ENCODE measurements around the gene VPREB3. TPM values are rescaled to one million over a fixed set of nuclear protein-coding genes. Genes with fewer than 3 reads are reported as not detected.

The VPREB3 gene
- total RNA-seq, 1 donor from 2014 or later, result not detected

DNA sequence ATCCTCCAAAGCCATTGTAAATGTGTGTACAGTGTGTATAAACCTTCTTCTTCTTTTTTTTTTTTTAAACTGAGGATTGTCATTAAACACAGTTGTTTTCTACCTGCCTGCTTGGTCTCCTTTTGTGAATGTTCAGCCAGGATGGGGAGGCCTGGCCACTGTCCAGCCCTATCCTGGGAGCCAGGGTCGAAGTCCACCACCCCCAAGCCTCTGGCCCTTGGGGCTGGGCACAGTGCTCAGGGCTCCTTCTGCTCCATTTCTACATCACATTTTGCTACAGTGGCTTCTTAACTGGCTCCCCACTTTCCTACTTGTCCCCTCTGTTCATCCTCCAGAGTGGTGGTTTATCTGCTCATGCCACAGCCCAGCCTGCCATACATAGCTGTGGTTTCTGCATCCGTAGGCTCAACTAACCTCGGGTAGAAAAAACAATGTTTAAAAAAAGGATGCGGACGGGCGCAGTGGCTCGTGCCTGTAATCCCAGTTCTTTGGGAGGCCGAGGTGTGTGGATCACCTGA, 30.0 kb upstream of the VPREB3 start:
- H4K20me1 ChIP-seq (ENCODE audit: low read depth), result peaks cover 20% of the 10 kb centered on the region
- H3K9me3 ChIP-seq (ENCODE audit: low read depth), result no peaks in the 10 kb centered on the region
- Mint-ChIP-seq H3K27ac (no peak overlapping the region), H3K27me3 (ENCODE audit: insufficient read depth, low read depth) (peaks cover 4% of the 10 kb centered on the region), H3K4me3 (no peak overlapping the region), H3K4me1 (peaks cover 26% of the 10 kb centered on the region), H3K36me3 (peaks cover under 1% of the 10 kb centered on the region), H3K9me3 (no peaks in the 10 kb centered on the region)
- H3K9ac ChIP-seq, result no peak overlapping the region
- H3K4me3 ChIP-seq, result no peak overlapping the region
- H3F3A ChIP-seq (ENCODE audit: low read depth), result peaks cover 16% of the 10 kb centered on the region
- peaks cover 21% of the 10 kb centered on the region for H3K4me1 ChIP-seq
- TF ChIP-seq, protein P1, sequence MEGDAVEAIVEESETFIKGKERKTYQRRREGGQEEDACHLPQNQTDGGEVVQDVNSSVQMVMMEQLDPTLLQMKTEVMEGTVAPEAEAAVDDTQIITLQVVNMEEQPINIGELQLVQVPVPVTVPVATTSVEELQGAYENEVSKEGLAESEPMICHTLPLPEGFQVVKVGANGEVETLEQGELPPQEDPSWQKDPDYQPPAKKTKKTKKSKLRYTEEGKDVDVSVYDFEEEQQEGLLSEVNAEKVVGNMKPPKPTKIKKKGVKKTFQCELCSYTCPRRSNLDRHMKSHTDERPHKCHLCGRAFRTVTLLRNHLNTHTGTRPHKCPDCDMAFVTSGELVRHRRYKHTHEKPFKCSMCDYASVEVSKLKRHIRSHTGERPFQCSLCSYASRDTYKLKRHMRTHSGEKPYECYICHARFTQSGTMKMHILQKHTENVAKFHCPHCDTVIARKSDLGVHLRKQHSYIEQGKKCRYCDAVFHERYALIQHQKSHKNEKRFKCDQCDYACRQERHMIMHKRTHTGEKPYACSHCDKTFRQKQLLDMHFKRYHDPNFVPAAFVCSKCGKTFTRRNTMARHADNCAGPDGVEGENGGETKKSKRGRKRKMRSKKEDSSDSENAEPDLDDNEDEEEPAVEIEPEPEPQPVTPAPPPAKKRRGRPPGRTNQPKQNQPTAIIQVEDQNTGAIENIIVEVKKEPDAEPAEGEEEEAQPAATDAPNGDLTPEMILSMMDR (IDR thresholded peaks at IDR 0.05), result no peak
- TF ChIP-seq EZH2 (IDR thresholded peaks at IDR 0.05) (no peak), EZH2phosphoT487 (IDR thresholded peaks at IDR 0.05) (no peak)
- no peak for DNase-seq (ENCODE audit: low spot score)
- no peak overlapping the region for H3K4me2 ChIP-seq
- H3K27me3 ChIP-seq, result no peaks in the 10 kb centered on the region
- H3K27ac ChIP-seq, result no peak overlapping the region
- H3K79me2 ChIP-seq (ENCODE audit: low read depth), result peaks cover 20% of the 10 kb centered on the region
- no peaks in the 10 kb centered on the region for H3K36me3 ChIP-seq
- H2AFZ ChIP-seq (replicated peaks), result no peak overlapping the region

DNA sequence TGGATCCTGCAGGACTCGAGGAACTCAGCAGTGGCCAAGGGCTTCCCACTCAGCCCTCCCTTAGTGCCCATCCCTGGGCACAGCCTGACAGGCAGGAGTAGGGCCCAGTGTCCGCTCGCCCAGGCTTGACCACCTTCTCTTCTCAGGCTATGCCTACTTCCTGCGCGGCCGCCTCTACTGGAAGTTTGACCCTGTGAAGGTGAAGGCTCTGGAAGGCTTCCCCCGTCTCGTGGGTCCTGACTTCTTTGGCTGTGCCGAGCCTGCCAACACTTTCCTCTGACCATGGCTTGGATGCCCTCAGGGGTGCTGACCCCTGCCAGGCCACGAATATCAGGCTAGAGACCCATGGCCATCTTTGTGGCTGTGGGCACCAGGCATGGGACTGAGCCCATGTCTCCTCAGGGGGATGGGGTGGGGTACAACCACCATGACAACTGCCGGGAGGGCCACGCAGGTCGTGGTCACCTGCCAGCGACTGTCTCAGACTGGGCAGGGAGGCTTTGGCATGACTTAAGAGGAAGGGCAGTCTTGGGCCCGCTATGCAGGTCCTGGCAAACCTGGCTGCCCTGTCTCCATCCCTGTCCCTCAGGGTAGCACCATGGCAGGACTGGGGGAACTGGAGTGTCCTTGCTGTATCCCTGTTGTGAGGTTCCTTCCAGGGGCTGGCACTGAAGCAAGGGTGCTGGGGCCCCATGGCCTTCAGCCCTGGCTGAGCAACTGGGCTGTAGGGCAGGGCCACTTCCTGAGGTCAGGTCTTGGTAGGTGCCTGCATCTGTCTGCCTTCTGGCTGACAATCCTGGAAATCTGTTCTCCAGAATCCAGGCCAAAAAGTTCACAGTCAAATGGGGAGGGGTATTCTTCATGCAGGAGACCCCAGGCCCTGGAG, 29.3 kb upstream of the VPREB3 start:
- Histone ChIP-seq H2AFZ (replicated peaks) (no peak overlapping the region), H3K4me3 (no peak overlapping the region), H3K9me3 (ENCODE audit: low read depth) (no peaks in the 10 kb centered on the region), H3K9ac (no peak overlapping the region), H4K20me1 (ENCODE audit: low read depth) (peaks cover 12% of the 10 kb centered on the region), H3K4me1 (peaks cover 13% of the 10 kb centered on the region), H3K27me3 (no peaks in the 10 kb centered on the region), H3K4me2 (no peak overlapping the region), H3K36me3 (no peaks in the 10 kb centered on the region), H3K79me2 (ENCODE audit: low read depth) (peaks cover 12% of the 10 kb centered on the region), H3K27ac (no peak overlapping the region), H3F3A (ENCODE audit: low read depth) (peaks cover 16% of the 10 kb centered on the region)
- Mint-ChIP-seq H3K4me3 (no peak overlapping the region), H3K27me3 (ENCODE audit: insufficient read depth, low read depth) (peaks cover 4% of the 10 kb centered on the region), H3K9me3 (no peaks in the 10 kb centered on the region), H3K27ac (no peak overlapping the region), H3K4me1 (peaks cover 24% of the 10 kb centered on the region), H3K36me3 (no peaks in the 10 kb centered on the region)
- TF ChIP-seq EZH2 (IDR thresholded peaks at IDR 0.05) (no peak), EZH2phosphoT487 (IDR thresholded peaks at IDR 0.05) (no peak)
- TF ChIP-seq, protein P1 (IDR thresholded peaks at IDR 0.05), result no peak
- no peak for DNase-seq (ENCODE audit: low spot score)

DNA sequence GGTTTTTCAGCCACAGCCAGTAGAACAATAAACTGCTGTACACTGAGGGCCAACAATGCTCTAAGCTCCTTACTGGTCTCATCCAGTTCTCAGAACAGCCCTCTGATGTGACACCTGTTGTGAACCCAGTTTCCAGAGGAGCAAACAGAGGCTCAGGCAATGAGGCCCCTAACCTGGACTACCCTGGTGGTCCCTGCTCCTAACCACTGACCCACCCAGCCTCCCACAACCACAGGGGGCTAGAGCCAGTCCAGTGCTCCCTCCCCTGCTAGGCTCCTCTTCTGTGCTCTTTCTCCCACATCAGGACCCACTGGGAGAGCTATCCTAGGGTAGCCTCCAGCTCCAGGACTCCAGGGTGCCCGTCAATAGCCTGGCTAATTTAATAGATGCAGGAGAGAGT, 28.5 kb upstream of the VPREB3 start:
- Mint-ChIP-seq H3K9me3 (no peaks in the 10 kb centered on the region), H3K4me1 (peaks cover 16% of the 10 kb centered on the region), H3K27ac (no peak overlapping the region), H3K4me3 (no peak overlapping the region), H3K36me3 (no peaks in the 10 kb centered on the region), H3K27me3 (ENCODE audit: insufficient read depth, low read depth) (peaks cover 4% of the 10 kb centered on the region)
- Histone ChIP-seq H3K36me3 (no peaks in the 10 kb centered on the region), H3K27ac (no peak overlapping the region), H3K27me3 (no peaks in the 10 kb centered on the region), H3F3A (ENCODE audit: low read depth) (peaks cover 15% of the 10 kb centered on the region), H3K9ac (no peak overlapping the region), H4K20me1 (ENCODE audit: low read depth) (peaks cover 4% of the 10 kb centered on the region), H3K79me2 (ENCODE audit: low read depth) (peaks cover 4% of the 10 kb centered on the region), H3K4me2 (no peak overlapping the region), H2AFZ (replicated peaks) (no peak overlapping the region), H3K9me3 (ENCODE audit: low read depth) (no peaks in the 10 kb centered on the region), H3K4me3 (no peak overlapping the region), H3K4me1 (peaks cover 5% of the 10 kb centered on the region)
- TF ChIP-seq, protein P1 (IDR thresholded peaks at IDR 0.05), result no peak
- TF ChIP-seq EZH2 (IDR thresholded peaks at IDR 0.05) (no peak), EZH2phosphoT487 (IDR thresholded peaks at IDR 0.05) (no peak)
- DNase-seq (ENCODE audit: low spot score), result no peak
